Peyer's patch (tissue), 4 donors: ENCODE results near the gene MACROD2.

ENCODE experiments used
- POLR2A ChIP-seq, 2 donors: fragments of 450-650 bp; IDR thresholded peaks; one replicate each; pipeline ENCODE4 v1.5.1; 2017; ENCODE audit warnings: antibody characterized with exemption in 2 of 2, mild to moderate bottlenecking in 2 of 2, moderate library complexity in 2 of 2
- TF ChIP-seq, protein P1 (sequence below), 6 experiments: fragments of 450-650 bp in 4 of 6; fragments of 200-600 bp in 2 of 6; sonication (generic) in 1 of 6; IDR thresholded peaks; one replicate each; pipeline ENCODE4 v1.5.1; 2017 to 2019; ENCODE audit warnings: antibody characterized with exemption in 6 of 6, mild to moderate bottlenecking in 3 of 6, moderate library complexity in 1 of 6

GRCh38 chr20:14478126-14478525 lies 482.8 kb downstream of the MACROD2 start:
- TF ChIP-seq, protein P1, sequence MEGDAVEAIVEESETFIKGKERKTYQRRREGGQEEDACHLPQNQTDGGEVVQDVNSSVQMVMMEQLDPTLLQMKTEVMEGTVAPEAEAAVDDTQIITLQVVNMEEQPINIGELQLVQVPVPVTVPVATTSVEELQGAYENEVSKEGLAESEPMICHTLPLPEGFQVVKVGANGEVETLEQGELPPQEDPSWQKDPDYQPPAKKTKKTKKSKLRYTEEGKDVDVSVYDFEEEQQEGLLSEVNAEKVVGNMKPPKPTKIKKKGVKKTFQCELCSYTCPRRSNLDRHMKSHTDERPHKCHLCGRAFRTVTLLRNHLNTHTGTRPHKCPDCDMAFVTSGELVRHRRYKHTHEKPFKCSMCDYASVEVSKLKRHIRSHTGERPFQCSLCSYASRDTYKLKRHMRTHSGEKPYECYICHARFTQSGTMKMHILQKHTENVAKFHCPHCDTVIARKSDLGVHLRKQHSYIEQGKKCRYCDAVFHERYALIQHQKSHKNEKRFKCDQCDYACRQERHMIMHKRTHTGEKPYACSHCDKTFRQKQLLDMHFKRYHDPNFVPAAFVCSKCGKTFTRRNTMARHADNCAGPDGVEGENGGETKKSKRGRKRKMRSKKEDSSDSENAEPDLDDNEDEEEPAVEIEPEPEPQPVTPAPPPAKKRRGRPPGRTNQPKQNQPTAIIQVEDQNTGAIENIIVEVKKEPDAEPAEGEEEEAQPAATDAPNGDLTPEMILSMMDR (IDR thresholded peaks at IDR 0.05): no peak
- no peak for TF ChIP-seq POLR2A (IDR thresholded peaks at IDR 0.05)
